A549 (cell line): ENCODE results near the gene ARHGAP20.

Experiments used
- KDM1A ChIP-seq: fragments of 200-600 bp; sonication (generic); IDR thresholded peaks from 2 replicates; pipeline ENCODE4 v1.6.1; 2016; ENCODE audit warnings: low read depth, mild to moderate bottlenecking
- POLR2A ChIP-seq: IDR thresholded peaks from 2 replicates; pipeline ENCODE4 v1.6.1; 2012; ENCODE audit warnings: mild to moderate bottlenecking, low read length
- TF ChIP-seq, protein P1 (sequence below): fragments of >200 bp; sonication (Bioruptor Twin); formaldehyde crosslinking; IDR thresholded peaks from 3 replicates; pipeline ENCODE4 v1.5.1; 2016

GRCh38 chr11:110711776-110712658 is at the start of gene ARHGAP20:
- TF ChIP-seq POLR2A (no peak), KDM1A (no peak)
- TF ChIP-seq, protein P1, sequence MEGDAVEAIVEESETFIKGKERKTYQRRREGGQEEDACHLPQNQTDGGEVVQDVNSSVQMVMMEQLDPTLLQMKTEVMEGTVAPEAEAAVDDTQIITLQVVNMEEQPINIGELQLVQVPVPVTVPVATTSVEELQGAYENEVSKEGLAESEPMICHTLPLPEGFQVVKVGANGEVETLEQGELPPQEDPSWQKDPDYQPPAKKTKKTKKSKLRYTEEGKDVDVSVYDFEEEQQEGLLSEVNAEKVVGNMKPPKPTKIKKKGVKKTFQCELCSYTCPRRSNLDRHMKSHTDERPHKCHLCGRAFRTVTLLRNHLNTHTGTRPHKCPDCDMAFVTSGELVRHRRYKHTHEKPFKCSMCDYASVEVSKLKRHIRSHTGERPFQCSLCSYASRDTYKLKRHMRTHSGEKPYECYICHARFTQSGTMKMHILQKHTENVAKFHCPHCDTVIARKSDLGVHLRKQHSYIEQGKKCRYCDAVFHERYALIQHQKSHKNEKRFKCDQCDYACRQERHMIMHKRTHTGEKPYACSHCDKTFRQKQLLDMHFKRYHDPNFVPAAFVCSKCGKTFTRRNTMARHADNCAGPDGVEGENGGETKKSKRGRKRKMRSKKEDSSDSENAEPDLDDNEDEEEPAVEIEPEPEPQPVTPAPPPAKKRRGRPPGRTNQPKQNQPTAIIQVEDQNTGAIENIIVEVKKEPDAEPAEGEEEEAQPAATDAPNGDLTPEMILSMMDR: no peak
